Nephron progenitor cell (in vitro differentiated cells): ENCODE results near the gene RSPRY1.
"Not testable (repeated sequence)": the region's sequence is repeated elsewhere in the genome, so short reads cannot be mapped to it uniquely, and the experiment has no call there.

Experiments used
- DNase-seq: peaks from one replicate; pipeline ENCODE4 v3.0.0; 2021
- H3K27ac Mint-ChIP-seq: 2 replicates; pipeline ENCODE4 v1.8.0; 2021; ENCODE audit warnings: mild to moderate bottlenecking, moderate library complexity, mixed read lengths
- H3K27me3 Mint-ChIP-seq: 2 replicates; pipeline ENCODE4 v1.8.0; 2021; ENCODE audit warnings: mild to moderate bottlenecking, low read depth, mixed read lengths; ENCODE audit not compliant: poor library complexity
- H3K36me3 Mint-ChIP-seq: 2 replicates; pipeline ENCODE4 v1.8.0; 2021; ENCODE audit warnings: low read depth, mixed read lengths
- H3K4me1 Mint-ChIP-seq: 2 replicates; pipeline ENCODE4 v1.8.0; 2021; ENCODE audit warnings: mixed read lengths
- H3K4me3 Mint-ChIP-seq: 2 replicates; pipeline ENCODE4 v1.8.0; 2021; ENCODE audit warnings: mild to moderate bottlenecking, moderate library complexity, mixed read lengths
- H3K9me3 Mint-ChIP-seq: 2 replicates; pipeline ENCODE4 v1.8.0; 2021; ENCODE audit warnings: mild to moderate bottlenecking, moderate library complexity, mixed read lengths
- TF ChIP-seq, protein P1 (sequence below): fragments of 200-600 bp; sonication (generic); IDR thresholded peaks from 2 replicates; pipeline ENCODE4 v1.5.0; 2021; ENCODE audit warnings: antibody characterized with exemption

Gene RSPRY1

DNA sequence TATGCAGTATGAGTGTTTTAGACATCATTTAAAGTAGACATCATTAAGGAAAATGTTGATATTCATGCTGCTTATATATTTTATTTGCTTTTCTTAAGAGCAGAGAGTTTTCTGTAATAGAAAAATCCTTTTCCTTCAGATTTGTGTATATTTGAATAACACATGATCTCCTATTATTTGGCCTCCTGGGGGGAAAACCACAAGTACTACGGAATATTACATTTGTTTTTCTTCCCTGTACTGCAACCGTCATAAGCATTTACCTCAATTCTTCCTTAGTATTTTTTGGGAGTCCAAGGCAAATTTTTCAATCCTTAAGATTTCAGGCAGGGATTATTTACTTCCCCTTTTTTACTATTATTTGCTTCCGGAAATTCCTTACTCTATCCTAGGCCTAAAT is 6.0 kb downstream of the RSPRY1 start:
- Mint-ChIP-seq H3K4me1 (peaks cover 39% of the 10 kb centered on the region), H3K4me3 (no peak overlapping the region), H3K9me3 (no peaks in the 10 kb centered on the region), H3K36me3 (peaks cover 42% of the 10 kb centered on the region), H3K27me3 (no peaks in the 10 kb centered on the region), H3K27ac (no peak overlapping the region)
- TF ChIP-seq, protein P1, sequence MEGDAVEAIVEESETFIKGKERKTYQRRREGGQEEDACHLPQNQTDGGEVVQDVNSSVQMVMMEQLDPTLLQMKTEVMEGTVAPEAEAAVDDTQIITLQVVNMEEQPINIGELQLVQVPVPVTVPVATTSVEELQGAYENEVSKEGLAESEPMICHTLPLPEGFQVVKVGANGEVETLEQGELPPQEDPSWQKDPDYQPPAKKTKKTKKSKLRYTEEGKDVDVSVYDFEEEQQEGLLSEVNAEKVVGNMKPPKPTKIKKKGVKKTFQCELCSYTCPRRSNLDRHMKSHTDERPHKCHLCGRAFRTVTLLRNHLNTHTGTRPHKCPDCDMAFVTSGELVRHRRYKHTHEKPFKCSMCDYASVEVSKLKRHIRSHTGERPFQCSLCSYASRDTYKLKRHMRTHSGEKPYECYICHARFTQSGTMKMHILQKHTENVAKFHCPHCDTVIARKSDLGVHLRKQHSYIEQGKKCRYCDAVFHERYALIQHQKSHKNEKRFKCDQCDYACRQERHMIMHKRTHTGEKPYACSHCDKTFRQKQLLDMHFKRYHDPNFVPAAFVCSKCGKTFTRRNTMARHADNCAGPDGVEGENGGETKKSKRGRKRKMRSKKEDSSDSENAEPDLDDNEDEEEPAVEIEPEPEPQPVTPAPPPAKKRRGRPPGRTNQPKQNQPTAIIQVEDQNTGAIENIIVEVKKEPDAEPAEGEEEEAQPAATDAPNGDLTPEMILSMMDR: no peak
- DNase-seq: no peak

DNA sequence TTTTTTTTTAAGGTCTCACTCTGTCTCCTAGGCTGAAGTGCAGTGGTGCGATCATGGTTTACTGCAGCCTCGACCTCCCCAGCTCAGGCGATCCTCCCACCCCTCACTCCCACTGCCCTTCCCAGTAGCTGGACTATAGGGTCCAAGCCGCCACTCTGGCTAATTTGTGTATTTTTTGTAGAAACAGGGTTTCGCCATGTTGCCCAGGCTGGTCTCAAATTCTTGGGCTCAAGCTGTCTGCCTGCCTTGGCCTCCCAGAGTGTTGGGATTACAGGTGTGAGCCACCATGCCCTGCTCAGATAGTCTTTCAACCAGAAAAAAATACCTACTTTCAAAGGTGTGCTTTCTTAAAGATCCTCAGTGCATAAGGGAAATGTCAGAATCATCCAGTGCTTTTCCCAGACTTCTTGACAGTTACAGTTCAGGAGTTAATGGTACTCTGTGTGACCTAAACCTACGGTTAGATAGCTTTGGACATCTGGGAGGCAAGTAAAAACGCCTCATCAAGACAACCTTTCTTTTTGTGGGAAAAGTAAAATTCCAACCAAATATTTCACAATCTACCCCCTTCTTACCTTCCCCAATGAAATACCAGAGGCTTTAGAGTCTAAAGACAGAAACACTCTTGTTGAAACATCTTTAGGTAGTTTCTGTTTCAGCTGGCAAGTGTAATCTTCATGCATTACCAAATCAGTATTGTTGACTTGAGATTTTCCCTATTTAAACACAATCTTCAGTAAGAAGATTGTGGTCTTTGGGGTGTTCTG is 6.8 kb downstream of the RSPRY1 start:
- Mint-ChIP-seq H3K4me1 (peaks cover 31% of the 10 kb centered on the region), H3K27ac (no peak overlapping the region), H3K36me3 (peaks cover 47% of the 10 kb centered on the region), H3K9me3 (no peaks in the 10 kb centered on the region), H3K4me3 (no peak overlapping the region), H3K27me3 (no peaks in the 10 kb centered on the region)
- TF ChIP-seq, protein P1: no peak
- no peak for DNase-seq

DNA sequence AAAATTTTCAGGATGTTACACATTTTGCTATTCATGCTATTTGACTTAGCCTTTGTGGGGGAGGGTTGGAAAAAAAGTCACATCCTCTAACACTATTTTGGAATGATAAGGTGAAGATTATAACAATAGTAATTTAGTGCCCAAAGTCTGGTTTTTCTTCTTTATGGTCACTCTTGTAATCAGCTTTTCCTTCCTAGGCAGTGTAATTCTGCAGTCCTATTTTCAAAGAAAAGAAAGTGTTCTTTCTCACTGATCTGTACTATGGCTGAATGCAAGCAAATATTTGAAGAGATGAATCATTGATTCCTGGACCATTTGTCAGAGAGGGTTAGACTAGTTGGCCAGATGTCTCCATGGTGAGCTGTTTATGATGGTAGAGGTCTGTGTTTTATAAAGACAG is 8.4 kb downstream of the RSPRY1 start:
- no peak overlapping the region for H3K4me3 Mint-ChIP-seq
- TF ChIP-seq, protein P1: no peak

DNA sequence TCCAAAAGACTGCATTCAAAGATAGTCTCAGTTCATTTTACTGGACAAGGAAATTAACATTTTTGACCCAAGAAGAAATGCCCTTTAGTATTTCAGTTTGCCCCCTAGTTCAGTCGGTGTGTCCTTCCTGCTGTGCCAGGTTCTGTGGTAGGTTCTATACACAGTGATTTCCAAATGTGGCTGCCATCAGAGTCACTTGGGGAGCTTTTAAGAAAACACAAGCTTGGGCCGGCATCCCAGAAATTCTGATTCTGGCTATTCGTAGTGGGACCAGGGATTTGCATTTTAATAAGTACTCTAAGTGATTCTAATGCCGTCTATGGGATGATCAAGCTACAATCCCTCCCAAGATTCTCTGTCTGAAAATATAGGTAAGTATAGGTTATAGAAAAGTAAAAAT is 10.2 kb downstream of the RSPRY1 start:
- peaks cover 15% of the 10 kb centered on the region for H3K9me3 Mint-ChIP-seq
- H3K27me3 Mint-ChIP-seq: no peaks in the 10 kb centered on the region
- no peak overlapping the region for H3K4me3 Mint-ChIP-seq
- TF ChIP-seq, protein P1: no peak
- H3K27ac Mint-ChIP-seq: no peak overlapping the region
- peaks cover 8% of the 10 kb centered on the region for H3K4me1 Mint-ChIP-seq
- H3K36me3 Mint-ChIP-seq: peaks cover 59% of the 10 kb centered on the region
- DNase-seq: no peak

More for the DNA sequence above, 8.4 kb downstream of the RSPRY1 start:
- H3K4me1 Mint-ChIP-seq: peaks cover 20% of the 10 kb centered on the region
- H3K36me3 Mint-ChIP-seq: peaks cover 62% of the 10 kb centered on the region
- no peaks in the 10 kb centered on the region for H3K27me3 Mint-ChIP-seq
- H3K27ac Mint-ChIP-seq: no peak overlapping the region
- DNase-seq: no peak
- peaks cover 14% of the 10 kb centered on the region for H3K9me3 Mint-ChIP-seq

DNA sequence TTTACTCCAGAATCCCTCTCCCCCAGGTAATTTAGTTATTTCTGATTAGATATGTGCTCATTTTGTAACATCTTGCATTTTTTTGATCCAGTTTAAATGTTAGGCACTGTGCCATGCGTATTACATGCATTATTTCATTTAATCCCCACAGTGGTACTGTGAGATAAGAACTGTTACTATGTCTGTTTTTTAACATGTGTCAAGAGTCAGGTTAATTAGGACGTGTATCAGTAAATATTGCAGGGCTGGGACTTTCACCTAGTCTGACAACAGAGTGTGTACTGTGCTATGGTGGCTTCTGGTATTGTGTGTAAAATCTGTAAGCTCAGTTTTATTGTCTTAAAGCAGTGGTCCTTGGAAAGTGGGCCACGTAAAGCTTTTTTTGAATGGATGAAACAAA is 10.6 kb downstream of the RSPRY1 start:
- Mint-ChIP-seq H3K4me3 (no peak overlapping the region), H3K9me3 (peaks cover 17% of the 10 kb centered on the region), H3K27ac (no peak overlapping the region), H3K27me3 (no peaks in the 10 kb centered on the region), H3K4me1 (peaks cover 8% of the 10 kb centered on the region), H3K36me3 (peaks cover 62% of the 10 kb centered on the region)
- no peak for DNase-seq
- TF ChIP-seq, protein P1: no peak

DNA sequence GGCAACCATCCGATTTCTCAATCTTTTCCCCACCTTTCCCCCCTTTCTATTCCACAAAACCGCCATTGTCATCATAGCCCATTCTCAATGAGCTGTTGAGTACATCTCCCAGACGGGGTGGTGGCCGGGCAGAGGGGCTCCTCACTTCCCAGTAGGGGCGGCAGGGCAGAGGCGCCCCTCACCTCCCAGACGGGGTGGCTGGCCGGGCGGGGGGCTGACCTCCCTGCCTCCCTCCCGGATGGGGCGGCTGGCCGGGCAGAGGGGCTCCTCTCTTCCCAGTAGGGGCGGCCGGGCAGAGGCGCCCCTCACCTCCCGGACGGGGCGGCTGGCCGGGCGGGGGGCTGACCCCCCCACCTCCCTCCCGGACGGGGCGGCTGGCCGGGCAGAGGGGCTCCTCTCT is 14.2 kb downstream of the RSPRY1 start:
- H3K27me3 Mint-ChIP-seq, H3K4me3 Mint-ChIP-seq, DNase-seq, H3K27ac Mint-ChIP-seq, H3K4me1 Mint-ChIP-seq: not testable (repeated sequence)
- Mint-ChIP-seq H3K9me3 (peaks cover 27% of the 10 kb centered on the region), H3K36me3 (peaks cover 61% of the 10 kb centered on the region)

DNA sequence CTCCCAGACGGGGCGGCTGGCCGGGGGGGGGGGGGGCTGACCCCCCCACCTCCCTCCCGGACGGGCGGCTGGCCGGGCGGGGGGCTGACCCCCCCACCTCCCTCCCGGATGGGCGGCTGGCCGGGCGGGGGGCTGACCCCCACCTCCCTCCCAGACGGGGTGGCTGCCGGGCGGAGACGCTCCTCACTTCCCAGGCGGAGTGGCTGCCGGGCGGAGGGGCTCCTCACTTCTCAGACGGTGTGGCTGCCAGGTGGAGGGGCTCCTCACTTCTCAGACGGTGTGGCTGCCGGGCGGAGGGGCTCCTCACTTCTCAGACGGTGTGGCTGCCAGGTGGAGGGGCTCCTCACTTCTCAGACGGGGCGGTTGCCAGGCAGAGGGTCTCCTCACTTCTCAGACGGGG is 14.8 kb downstream of the RSPRY1 start:
- not testable (repeated sequence) for H3K4me1 Mint-ChIP-seq, H3K27me3 Mint-ChIP-seq, H3K4me3 Mint-ChIP-seq, DNase-seq, H3K27ac Mint-ChIP-seq
- Mint-ChIP-seq H3K36me3 (peaks cover 60% of the 10 kb centered on the region), H3K9me3 (peaks cover 27% of the 10 kb centered on the region)
